ENCODE measurements around the gene HAO2.

DNA sequence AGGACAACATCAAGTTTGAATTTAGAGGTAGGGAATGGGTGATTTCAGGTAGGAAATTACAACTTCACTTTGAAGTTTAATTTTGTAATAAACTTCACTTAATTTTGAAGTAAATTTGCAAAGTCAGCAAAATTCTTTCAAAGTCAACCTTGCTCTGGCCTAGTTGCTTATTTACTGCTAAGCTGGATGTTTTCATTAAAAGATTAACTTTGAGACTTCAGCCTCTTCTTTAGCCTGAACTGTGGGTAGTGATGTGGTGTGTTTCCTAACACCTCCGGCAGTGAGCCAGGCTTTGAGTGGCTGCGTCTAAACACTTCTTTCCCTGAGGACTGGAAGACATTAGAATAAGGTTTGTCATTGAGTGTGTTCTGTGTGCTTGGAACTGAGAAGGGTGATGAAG is at the start of gene HAO2:
- TF ChIP-seq POLR2AphosphoS5 (IDR thresholded peaks at IDR 0.05; ENCODE audit: low read depth, low read length): no peak
- TF ChIP-seq PAX5 (IDR thresholded peaks at IDR 0.05; ENCODE audit: insufficient read depth, low read length, severe bottlenecking): no peak
- TF ChIP-seq POLR2A (IDR thresholded peaks at IDR 0.05; ENCODE audit: low read depth, low read length): no peak
- TF ChIP-seq SPI1 (IDR thresholded peaks at IDR 0.05; ENCODE audit: low read depth, low read length): no peak
- TF ChIP-seq TAF1 (IDR thresholded peaks at IDR 0.05; ENCODE audit: low read depth, low read length): no peak
- no peak for TF ChIP-seq POU2F2 (IDR thresholded peaks at IDR 0.05; ENCODE audit: low read depth, low read length)
